ENCODE data around the gene CDK6.

CDK6 gene

GRCh38 chr7:92809760-92810573, 26.4 kb downstream of the CDK6 start:
- Histone ChIP-seq H3K4me1 (ENCODE audit: low read length) (peaks cover 71% of the 10 kb centered on the region), H3K27ac (ENCODE audit: low read length) (peak overlapping the region; percentile 92), H3K9ac (ENCODE audit: low read length) (peak overlapping the region; percentile 57), H3K79me2 (ENCODE audit: low read length) (peaks cover 84% of the 10 kb centered on the region), H3K4me2 (ENCODE audit: low read length) (peak overlapping the region; percentile 94), H3K9me3 (ENCODE audit: insufficient read depth, low read length) (no peaks in the 10 kb centered on the region; the same call in 1 of the 2 replicates), H2AFZ (ENCODE audit: low read depth, low read length) (no peak overlapping the region), H3K4me3 (ENCODE audit: low read length) (peak overlapping the region; percentile 69), H3K36me3 (replicated peaks; ENCODE audit: low read depth, low read length) (peaks cover 3% of the 10 kb centered on the region), H4K20me1 (ENCODE audit: insufficient read depth, low read length) (peaks cover 63% of the 10 kb centered on the region), H3K27me3 (ENCODE audit: low read depth, low read length) (no peaks in the 10 kb centered on the region)
- TF ChIP-seq EZH2phosphoT487 (IDR thresholded peaks at IDR 0.05; ENCODE audit: low read depth) (no peak), CTCF (IDR thresholded peaks at IDR 0.05; ENCODE audit: low read depth, low read length) (no peak)

GRCh38 chr7:92809397-92809759, 27.0 kb downstream of the CDK6 start:
- Histone ChIP-seq H4K20me1 (ENCODE audit: insufficient read depth, low read length) (peaks cover 68% of the 10 kb centered on the region), H3K27me3 (ENCODE audit: low read depth, low read length) (no peaks in the 10 kb centered on the region), H3K79me2 (ENCODE audit: low read length) (peaks cover 84% of the 10 kb centered on the region), H3K4me1 (ENCODE audit: low read length) (peaks cover 66% of the 10 kb centered on the region), H3K9ac (ENCODE audit: low read length) (peak overlapping the region; percentile 57), H3K9me3 (ENCODE audit: insufficient read depth, low read length) (no peaks in the 10 kb centered on the region; the same call in 1 of the 2 replicates), H3K36me3 (replicated peaks; ENCODE audit: low read depth, low read length) (peaks cover 2% of the 10 kb centered on the region), H3K27ac (ENCODE audit: low read length) (peak overlapping the region; percentile 92), H3K4me3 (ENCODE audit: low read length) (peak overlapping the region; percentile 69), H2AFZ (ENCODE audit: low read depth, low read length) (no peak overlapping the region), H3K4me2 (ENCODE audit: low read length) (peak overlapping the region; percentile 94)
- no peak for TF ChIP-seq EZH2phosphoT487 (IDR thresholded peaks at IDR 0.05; ENCODE audit: low read depth)
- no peak for TF ChIP-seq CTCF (IDR thresholded peaks at IDR 0.05; ENCODE audit: low read depth, low read length)

- no peaks in the 10 kb centered on the region for H3K27me3 ChIP-seq (ENCODE audit: low read depth, low read length)
- H3K4me3 ChIP-seq (ENCODE audit: low read length), result peak overlapping the region; percentile 3; the same call in 1 of the 2 replicates
- H3K4me1 ChIP-seq (ENCODE audit: low read length), result peaks cover 59% of the 10 kb centered on the region
- TF ChIP-seq CTCF (IDR thresholded peaks at IDR 0.05; ENCODE audit: low read depth, low read length) (no peak), EZH2phosphoT487 (IDR thresholded peaks at IDR 0.05; ENCODE audit: low read depth) (no peak)
- H4K20me1 ChIP-seq (ENCODE audit: insufficient read depth, low read length), result peaks cover 70% of the 10 kb centered on the region
- peak overlapping the region; percentile 94 for H3K4me2 ChIP-seq (ENCODE audit: low read length)
- H2AFZ ChIP-seq (ENCODE audit: low read depth, low read length), result no peak overlapping the region
- no peaks in the 10 kb centered on the region; the same call in 1 of the 2 replicates for H3K9me3 ChIP-seq (ENCODE audit: insufficient read depth, low read length)
- H3K36me3 ChIP-seq (replicated peaks; ENCODE audit: low read depth, low read length), result peaks cover 2% of the 10 kb centered on the region
- peak overlapping the region; percentile 8; the same call in 1 of the 2 replicates for H3K27ac ChIP-seq (ENCODE audit: low read length)
- peaks cover 87% of the 10 kb centered on the region for H3K79me2 ChIP-seq (ENCODE audit: low read length)
- H3K9ac ChIP-seq (ENCODE audit: low read length), result peak overlapping the region; percentile 2; the same call in 1 of the 2 replicates
Measured at GRCh38 chr7:92808635-92809034, 27.7 kb downstream of the CDK6 start.

GRCh38 chr7:92808006-92808405, 28.4 kb downstream of the CDK6 start:
- Histone ChIP-seq H3K36me3 (replicated peaks; ENCODE audit: low read depth, low read length) (peaks cover 2% of the 10 kb centered on the region), H3K4me3 (ENCODE audit: low read length) (peak overlapping the region; percentile 3; the same call in 1 of the 2 replicates), H3K4me2 (ENCODE audit: low read length) (peak overlapping the region; percentile 94), H3K27ac (ENCODE audit: low read length) (peak overlapping the region; percentile 8; the same call in 1 of the 2 replicates), H3K9ac (ENCODE audit: low read length) (peak overlapping the region; percentile 2; the same call in 1 of the 2 replicates), H4K20me1 (ENCODE audit: insufficient read depth, low read length) (peaks cover 75% of the 10 kb centered on the region), H3K27me3 (ENCODE audit: low read depth, low read length) (no peaks in the 10 kb centered on the region), H3K4me1 (ENCODE audit: low read length) (peaks cover 54% of the 10 kb centered on the region), H3K79me2 (ENCODE audit: low read length) (peaks cover 91% of the 10 kb centered on the region), H2AFZ (ENCODE audit: low read depth, low read length) (no peak overlapping the region), H3K9me3 (ENCODE audit: insufficient read depth, low read length) (no peaks in the 10 kb centered on the region; the same call in 1 of the 2 replicates)
- TF ChIP-seq EZH2phosphoT487 (IDR thresholded peaks at IDR 0.05; ENCODE audit: low read depth) (no peak), CTCF (IDR thresholded peaks at IDR 0.05; ENCODE audit: low read depth, low read length) (no peak)

All from OCI-LY3 (cell line).